NCI-H1694 treated with DMSO at 0.1 percent for 48 hours (cell line): Measurements from ENCODE around the gene TMED10.
"Not testable (repeated sequence)": the region's sequence is repeated elsewhere in the genome, so short reads cannot be mapped to it uniquely, and the experiment has no call there.

ENCODE experiments used
- DNase-seq: peaks from one replicate; lab custom pipeline; 2025; lab: John Stamatoyannopoulos, UW

Gene TMED10

GRCh38 chr14:75190023-75190422 lies 13.6 kb upstream of the TMED10 start:
- no peak for DNase-seq

DNA sequence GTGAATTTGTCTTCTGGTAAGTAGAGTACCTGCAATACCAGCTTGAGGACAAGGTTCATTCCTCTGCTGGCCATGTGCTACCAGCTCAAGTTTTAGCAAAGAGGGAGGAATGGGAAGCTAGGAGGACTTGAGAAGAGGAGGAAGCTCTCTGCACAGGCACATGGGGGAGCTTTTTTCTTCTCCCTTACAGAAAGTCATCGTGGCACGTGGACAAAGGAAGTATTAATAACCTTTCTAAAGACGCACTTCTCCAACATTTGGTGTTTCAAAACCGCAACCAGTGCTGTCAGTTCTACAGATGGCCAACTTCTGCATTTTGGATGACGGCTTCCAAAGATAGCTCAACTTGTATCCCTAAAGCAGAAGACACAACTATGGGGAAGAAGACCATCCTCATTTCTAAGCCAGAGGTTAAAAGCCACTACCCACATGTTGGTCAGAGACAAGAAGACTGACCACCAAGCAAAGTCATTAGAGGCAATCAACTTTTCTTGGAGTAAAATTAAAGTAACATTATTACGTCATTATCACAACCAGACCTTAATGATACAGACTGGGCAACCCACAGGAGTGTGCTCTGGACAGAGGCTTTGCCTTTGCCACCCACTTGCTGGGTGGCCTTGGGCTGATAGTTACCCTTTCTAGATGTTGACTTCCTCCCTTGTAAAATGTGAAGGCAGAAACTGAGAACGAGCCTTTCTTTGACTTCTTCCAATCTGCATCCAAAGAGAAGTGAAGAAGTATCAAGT lies 12.3 kb upstream of the TMED10 start:
- DNase-seq: no peak

DNA sequence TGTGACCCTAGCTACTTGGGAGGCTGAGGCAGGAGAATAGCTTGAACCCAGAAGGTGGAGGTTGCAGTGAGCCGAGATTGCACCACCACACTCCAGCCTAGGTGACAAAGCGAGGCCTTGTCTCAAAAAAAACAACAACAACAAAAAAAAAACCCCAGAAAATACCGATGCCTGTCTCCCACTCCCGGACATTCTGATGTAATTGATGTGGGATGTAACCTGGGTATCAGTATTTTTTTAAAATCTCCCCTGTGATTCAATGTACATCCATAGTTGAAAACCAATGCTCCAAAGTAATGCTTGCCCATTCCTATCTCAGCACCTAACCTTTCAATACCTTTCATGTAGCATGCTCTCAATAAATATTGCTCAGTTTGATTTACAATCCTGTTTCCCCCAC lies 11.7 kb upstream of the TMED10 start:
- DNase-seq: no peak

DNA sequence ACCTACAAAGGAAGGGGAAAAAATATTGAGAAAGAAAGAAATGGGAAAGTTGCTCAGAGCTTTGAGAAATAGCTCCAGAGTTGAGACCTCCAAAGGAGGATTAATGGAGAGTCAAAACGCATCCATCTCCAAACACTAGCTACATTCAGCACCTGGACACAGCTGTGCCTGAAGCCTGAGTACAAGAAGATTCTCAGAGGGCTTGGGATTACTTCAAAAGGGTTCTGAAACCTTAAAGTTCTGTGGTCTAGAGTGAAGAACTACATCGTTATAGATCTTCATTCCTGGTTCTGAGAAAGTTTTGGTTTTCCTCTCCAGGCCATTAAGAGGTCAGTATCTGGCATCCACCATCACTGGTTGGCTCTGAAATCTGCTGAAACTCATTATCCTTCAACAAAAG lies 10.5 kb upstream of the TMED10 start:
- DNase-seq: no peak

- no peak for DNase-seq
Observed at GRCh38 chr14:75185251-75186040, 9.0 kb upstream of the TMED10 start.

GRCh38 chr14:75184492-75184891 lies 8.1 kb upstream of the TMED10 start:
- DNase-seq: no peak

GRCh38 chr14:75184039-75184438 lies 7.6 kb upstream of the TMED10 start:
- no peak for DNase-seq

DNA sequence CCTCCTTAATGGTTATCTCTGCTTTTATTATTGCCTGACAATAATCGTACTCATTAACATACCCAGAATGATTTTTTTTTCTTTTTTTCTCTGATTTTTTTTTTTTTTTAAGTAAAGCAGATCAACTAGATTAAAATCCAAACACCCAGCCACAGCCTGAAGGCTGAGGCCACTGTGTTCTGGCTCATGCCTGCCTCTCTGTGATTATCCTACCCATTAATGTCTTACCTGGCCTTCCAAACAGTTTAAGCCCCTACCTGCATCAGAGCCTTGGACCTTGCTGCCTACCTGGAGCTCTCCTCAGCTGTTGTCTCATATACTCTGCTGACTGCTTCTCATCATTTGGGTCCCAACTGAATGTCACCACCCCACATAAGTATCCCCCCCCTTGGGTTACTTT lies 6.8 kb upstream of the TMED10 start:
- DNase-seq: no peak

DNA sequence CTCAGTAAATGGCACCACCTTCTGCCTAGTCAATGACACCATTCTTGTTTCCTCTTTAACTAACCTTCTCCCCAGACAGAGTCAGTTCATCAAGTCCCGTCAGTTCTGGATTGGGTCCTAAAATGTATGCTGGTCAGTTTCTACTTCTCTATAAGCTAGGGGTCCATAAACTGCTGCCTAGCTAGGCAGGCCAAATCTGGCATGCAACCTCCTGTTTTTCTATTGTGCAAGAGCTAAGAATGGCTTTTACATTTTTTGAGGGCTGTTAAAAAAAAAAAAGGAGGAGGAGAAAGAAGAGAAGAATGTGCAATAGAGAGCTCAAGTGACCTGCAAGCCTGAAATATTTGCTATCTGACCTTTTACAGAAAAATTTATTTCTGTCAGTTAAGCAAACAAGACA lies 6.4 kb upstream of the TMED10 start:
- DNase-seq: no peak

DNA sequence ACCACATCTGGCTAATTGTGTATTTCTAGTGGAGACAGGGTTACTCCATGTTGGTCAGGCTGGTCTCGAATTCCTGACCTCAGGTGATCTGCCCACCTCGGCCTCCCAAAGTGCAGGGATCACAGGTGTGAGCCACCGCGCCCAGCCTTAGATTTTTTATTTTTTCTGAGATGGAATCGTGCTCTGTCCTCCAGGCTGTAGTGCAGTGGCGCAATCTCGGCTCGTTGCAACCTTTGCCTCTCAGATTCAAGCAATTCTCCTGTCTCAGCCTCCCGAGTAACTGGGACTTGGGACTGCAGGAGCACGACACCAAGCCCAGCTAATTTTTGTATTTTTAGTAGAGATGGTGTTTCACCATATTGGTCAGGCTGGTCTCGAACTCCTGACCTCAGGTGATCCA lies 5.8 kb upstream of the TMED10 start:
- not testable (repeated sequence) for DNase-seq

DNA sequence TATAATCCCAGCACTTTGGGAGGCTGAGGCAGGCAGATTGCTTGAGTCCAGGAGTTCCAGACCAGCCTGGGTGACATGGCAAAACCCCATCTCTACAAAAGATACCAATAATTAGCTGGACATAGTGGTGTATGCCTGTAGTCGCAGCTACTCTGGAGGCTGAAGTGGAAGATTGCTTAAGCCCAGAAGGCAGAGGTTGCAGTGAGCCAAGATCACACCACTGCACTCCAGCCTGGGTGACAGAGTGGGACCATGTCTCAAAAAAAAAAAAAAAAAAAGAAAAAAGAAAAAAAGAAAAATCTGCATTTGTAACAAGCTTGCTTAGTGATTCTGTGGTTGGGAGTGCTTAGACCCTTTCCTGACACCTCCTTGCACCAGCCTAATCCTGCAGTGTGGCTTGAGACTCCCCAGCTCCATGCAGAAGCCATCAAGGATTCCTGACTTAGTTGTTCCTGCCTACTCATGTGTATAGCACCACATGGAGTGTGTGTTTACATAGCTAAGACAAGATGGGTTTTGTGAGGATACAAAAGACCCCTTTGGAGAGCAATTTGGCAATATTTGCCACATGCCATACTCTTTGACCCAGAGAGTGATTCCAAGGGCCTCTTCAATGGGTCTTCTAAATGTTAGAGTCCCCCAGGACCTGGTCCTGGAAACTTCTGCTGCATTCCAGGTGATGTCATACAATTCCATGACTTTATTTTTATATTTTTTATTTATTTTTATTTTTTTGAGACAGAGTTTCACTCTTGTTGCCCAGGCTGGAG lies 5.1 kb upstream of the TMED10 start:
- DNase-seq: no peak

DNA sequence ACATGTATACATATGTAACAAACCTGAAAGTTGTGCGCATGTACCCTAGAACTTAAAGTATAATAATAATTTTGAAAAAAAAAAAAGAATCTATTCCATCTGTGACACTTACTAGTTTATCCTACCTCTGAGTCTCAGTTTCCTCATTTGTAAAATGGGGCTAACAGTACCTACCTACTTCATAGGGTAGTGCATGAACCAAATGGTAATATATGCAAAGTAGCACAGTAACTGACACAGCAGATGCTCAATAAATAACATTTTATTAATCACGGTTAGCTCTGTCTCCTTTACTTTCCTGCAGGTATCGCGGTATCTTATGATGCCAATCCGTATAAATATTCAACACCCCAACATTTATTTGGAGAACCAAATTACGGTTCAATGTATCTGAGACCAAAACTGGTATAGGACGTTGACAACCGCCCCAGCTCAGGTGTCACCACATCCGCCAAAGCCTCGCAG lies 703 bp downstream of the TMED10 start:
- DNase-seq: no peak

- no peak for DNase-seq
Observed at GRCh38 chr14:75174066-75174465, 2.3 kb downstream of the TMED10 start.

DNA sequence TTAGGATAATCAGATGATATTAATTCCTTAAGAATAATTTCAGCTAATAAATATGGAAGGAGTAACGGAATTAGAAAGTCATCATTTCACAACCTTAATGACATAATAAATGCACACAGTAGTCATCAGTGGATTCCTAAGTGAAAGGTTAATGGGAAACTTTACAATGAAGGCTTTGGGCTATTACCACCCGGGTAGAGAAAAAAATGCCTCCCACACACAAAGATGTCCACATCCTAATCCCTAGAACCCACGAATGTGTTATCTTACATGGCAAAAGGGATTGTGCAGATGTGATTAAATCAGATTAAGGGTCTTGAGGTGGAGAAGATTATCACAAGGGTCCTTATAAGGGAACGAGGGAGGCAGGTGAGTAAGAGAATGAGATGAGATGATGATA lies 5.6 kb downstream of the TMED10 start:
- no peak for DNase-seq

DNA sequence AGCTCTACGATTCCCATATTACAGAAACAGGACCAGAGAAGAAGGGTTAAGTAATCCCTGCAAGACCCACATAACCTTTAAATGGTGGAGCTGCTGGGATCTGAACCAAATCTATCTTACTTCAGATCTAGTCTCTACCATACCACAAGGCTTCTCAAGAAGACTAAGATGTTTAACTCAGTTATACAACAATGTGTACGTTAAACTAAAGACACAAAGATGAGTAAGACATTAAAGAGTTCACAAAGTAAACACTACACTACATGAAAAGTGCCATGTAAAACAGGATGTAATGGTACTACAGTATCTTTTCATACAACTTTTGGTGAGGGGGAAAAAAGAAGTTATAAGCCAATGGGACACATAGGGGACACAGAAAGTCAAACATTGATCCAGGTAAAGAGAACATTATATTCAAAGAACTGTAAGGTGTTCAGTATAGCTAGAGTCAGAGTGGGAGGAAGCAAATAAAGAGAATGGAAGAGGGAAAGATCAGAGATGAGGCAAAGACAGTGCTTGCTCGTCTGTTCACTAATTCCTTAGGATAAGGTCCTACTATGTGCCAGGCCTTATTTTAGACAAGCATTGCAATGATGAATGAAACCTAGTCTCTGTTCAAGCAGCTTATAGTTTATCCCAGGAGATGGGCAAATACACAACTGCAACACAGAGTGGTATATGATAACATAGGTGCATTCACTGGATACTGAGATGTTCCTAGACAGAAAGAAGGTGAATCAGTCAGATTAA lies 7.7 kb downstream of the TMED10 start:
- DNase-seq: no peak

- DNase-seq: no peak
Observed at GRCh38 chr14:75167325-75167724, 9.1 kb downstream of the TMED10 start.

DNA sequence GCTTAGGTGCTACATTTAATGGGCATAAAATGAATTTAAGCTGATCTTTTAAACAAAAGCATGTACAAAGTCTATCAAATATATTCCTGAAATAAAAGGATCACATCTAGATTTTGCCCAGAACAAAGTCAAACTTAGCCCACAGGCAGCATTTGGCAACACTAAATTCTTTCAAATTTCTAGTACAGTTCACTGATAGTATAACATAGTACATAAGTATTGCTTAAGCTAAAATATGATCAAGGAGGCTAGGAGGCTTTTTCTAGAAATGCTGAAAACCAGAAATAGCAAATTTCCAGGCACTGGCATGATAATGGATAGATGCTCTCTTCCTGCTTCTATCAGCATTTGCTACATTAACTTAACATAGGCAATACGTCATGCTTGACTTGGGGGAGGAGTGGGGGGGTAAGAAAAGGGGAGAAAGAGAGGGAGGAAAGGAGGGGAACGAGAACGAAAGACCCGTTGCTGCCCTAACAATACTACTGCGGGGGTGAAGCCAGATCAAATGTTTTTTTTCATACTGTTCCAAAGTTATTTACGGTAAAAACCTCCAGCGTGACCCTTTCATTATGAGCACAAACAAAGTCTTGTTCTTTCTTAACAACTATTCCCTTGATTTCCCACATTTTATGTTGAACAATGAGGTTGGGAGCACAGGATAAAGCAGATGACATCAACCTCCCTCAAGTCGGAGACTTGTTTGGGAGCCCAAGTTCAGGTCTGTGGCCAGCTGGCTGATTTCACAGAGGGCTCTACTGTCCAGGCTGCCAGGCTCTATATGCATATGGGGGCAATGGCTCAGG lies 10.6 kb downstream of the TMED10 start:
- DNase-seq: no peak

DNA sequence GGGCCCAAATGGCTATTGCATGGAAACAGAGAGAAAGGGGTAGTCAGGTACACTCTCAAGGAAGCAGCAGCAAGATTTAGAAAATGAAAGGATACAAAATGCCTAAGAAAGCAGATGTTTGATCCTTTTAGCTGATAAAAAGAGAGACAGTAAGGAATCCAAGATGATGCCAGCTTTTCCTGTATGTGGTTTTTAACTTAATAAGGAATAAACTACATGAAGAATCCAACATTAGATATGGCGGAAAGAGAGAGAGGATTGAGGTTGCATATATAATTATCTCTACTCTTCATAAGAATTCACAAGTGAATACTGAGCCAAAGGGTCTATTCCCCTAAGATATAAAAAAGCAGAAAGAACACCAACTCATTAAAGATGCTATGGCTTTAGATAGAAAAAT lies 11.6 kb downstream of the TMED10 start:
- DNase-seq: no peak

DNA sequence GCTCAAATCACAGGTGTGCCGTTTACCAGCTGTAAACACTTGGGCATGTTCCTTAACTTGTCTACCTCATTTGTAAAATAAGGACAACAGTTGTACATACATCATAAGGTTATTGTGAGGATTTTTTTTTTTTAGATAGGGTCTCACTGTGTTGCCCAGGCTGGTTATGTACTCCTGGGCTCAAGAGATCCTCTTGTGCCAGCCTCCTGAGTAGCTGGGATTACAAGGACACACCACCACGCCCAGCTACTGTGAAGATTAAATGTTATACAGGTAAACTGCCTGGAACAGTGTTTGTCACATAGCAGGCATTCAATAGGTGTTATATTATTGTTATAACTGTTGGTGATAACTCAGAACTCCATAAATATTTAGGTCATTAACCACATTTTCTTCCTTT lies 12.7 kb downstream of the TMED10 start:
- DNase-seq: no peak

DNA sequence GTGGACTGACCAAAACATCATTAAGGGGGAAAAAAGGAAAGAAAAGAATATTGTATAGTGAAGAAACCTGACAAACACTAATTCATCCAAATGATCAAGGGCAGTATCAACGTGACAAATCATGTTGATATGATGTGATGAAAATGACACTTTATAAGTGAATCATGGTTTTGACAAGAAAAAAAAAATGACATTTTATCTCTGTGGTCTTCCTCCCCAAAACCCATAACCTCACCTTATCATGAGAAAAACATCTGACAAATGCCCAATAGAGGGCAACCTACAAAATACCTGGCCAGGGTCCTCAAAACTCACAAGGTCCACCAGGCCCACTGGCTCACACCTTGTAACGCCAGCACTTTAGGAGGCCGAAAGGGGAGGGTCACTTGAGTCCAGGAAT lies 13.8 kb downstream of the TMED10 start:
- DNase-seq: no peak
